ENCODE measurements around the gene FAHD1. TPM values are rescaled to one million over a fixed set of nuclear protein-coding genes. Genes with fewer than 3 reads are reported as not detected.
"Not testable (repeated sequence)": the region's sequence is repeated elsewhere in the genome, so short reads cannot be mapped to it uniquely, and the experiment has no call there.

Gene FAHD1
- total and polyA plus RNA-seq, 9 of the 15 experiments (the other 6 are each of a cell fraction or from before 2014, with no cell fraction given): 2.2 to 20.9 (median 10.7) TPM

- TF ChIP-seq HDAC1 (IDR thresholded peaks at IDR 0.05): no peak
These were observed 47.8 kb downstream of the FAHD1 start (continued) for GRCh38 chr16:1874854-1875253.

GRCh38 chr16:1876066-1876465 lies 49.1 kb downstream of the FAHD1 start:
- H3K27me3 ChIP-seq (ENCODE audit: control insufficient read depth in 2 of 2, insufficient read depth in 2 of 2, low read length in 2 of 2); FAIRE-seq; H3K4me3 ChIP-seq; CTCF ChIA-PET (ENCODE audit: low intra/inter-chr PET ratio); H3K27ac ChIP-seq (ENCODE audit: extremely low read depth, low read depth, low read length); in situ Hi-C loops (cut with MboI); H2AFZ ChIP-seq (ENCODE audit: low read depth, low read length); H4K20me1 ChIP-seq (replicated peaks; ENCODE audit: control insufficient read depth, insufficient read depth, low read length); H3K36me3 ChIP-seq (ENCODE audit: control insufficient read depth, insufficient read depth, low read length); intact Hi-C loops (cut with micrococcal nuclease); H3K9ac ChIP-seq (ENCODE audit: insufficient read depth in 1 of 2, low read depth in 2 of 2, low read length in 2 of 2); H3K9me1 ChIP-seq (ENCODE audit: control insufficient read depth, insufficient read depth, low read length); DNase-seq (ENCODE audit: extremely low read depth in 1 of 4, low spot score in 3 of 4); BruUV-seq (replicated peaks); ATAC-seq; H3K4me2 ChIP-seq (ENCODE audit: insufficient read depth, low read length); H3K9me3 ChIP-seq (replicated peaks; ENCODE audit: control insufficient read depth, insufficient read depth, low read depth, low read length); H3K79me2 ChIP-seq (ENCODE audit: control insufficient read depth, insufficient read depth, low read length): not testable (repeated sequence)
- POLR2A ChIA-PET: interaction anchor here (1.1 kb wide), 1 partner anchor 9 kb away, joined by 5 read pairs; no protein-coding TSS in a partner anchor
- 65% methylated on average over 13 of the region's 13 CpGs for whole genome bisulfite sequencing (ENCODE audit: insufficient coverage, low coverage, missing lambda C conversion rate)
- peaks cover 10 to 16% of the 10 kb centered on the region in 2 experiments for H3K4me1 ChIP-seq (replicated peaks in 1 of 2; ENCODE audit: control insufficient read depth in 2 of 2, insufficient read depth in 2 of 2, low read length in 2 of 2)

- Histone ChIP-seq H3K36me3 (ENCODE audit: control insufficient read depth, insufficient read depth, low read length) (no peaks in the 10 kb centered on the region), H3K9ac (ENCODE audit: insufficient read depth in 1 of 2, low read depth in 2 of 2, low read length in 2 of 2) (no peak overlapping the region; a peak in 1 of 4 replicates), H4K20me1 (replicated peaks; ENCODE audit: control insufficient read depth, insufficient read depth, low read length) (no peaks in the 10 kb centered on the region), H3K9me3 (replicated peaks; ENCODE audit: control insufficient read depth, insufficient read depth, low read depth, low read length) (no peaks in the 10 kb centered on the region), H3K4me2 (ENCODE audit: insufficient read depth, low read length) (no peak overlapping the region), H2AFZ (ENCODE audit: low read depth, low read length) (no peak overlapping the region), H3K4me3 (no peak overlapping the region), H3K27ac (ENCODE audit: extremely low read depth, low read depth, low read length) (no peak overlapping the region), H3K4me1 (replicated peaks in 1 of 2; ENCODE audit: control insufficient read depth in 2 of 2, insufficient read depth in 2 of 2, low read length in 2 of 2) (peaks cover 10 to 15% of the 10 kb centered on the region in 2 experiments), H3K79me2 (ENCODE audit: control insufficient read depth, insufficient read depth, low read length) (peaks cover 5% of the 10 kb centered on the region; the same call in 2 of the 3 replicates), H3K9me1 (ENCODE audit: control insufficient read depth, insufficient read depth, low read length) (no peaks in the 10 kb centered on the region), H3K27me3 (ENCODE audit: control insufficient read depth in 2 of 2, insufficient read depth in 2 of 2, low read length in 2 of 2) (peaks cover 0 to 5% of the 10 kb centered on the region in 2 experiments; a peak in 3 of 5 replicates)
- ChIA-PET POLR2A (interaction anchor here (1.0 to 1.1 kb wide), 2 partner anchors 8 to 10 kb away, joined by 3 to 5 read pairs; no protein-coding TSS in a partner anchor), CTCF (ENCODE audit: low intra/inter-chr PET ratio) (no interaction called here)
- no peak for ATAC-seq
- FAIRE-seq: no peak
- 64% methylated on average over 7 of the region's 7 CpGs for WGBS (ENCODE audit: insufficient coverage, low coverage, missing lambda C conversion rate)
- in situ Hi-C loops (cut with MboI) (no loop called here), intact Hi-C loops (cut with micrococcal nuclease) (no loop called here)
- BruUV-seq (replicated peaks): no TSS peak
- DNase-seq (ENCODE audit: extremely low read depth in 1 of 4, low spot score in 3 of 4): no peak
- no peak for TF ChIP-seq SLC30A9 (CRISPR knock-in tag; IDR thresholded peaks at IDR 0.05)
- no peak for TF ChIP-seq ZNF830 (CRISPR knock-in tag; IDR thresholded peaks at IDR 0.05)
- TF ChIP-seq ZNF766 (CRISPR knock-in tag; conservative IDR thresholded peaks at IDR 0.05): no peak
- TF ChIP-seq XRCC4 (IDR thresholded peaks at IDR 0.05; ENCODE audit: extremely low read depth, insufficient read depth, insufficient read length): no peak
- no peak for TF ChIP-seq MTA2 (IDR thresholded peaks at IDR 0.05; ENCODE audit: low read depth)
- no peak for TF ChIP-seq ZNF780A (CRISPR knock-in tag; IDR thresholded peaks at IDR 0.05)
- no peak for TF ChIP-seq RERE (CRISPR knock-in tag; IDR thresholded peaks at IDR 0.05; ENCODE audit: borderline replicate concordance)
- TF ChIP-seq BACH1 (tag; IDR thresholded peaks at IDR 0.05): no peak
- no peak for TF ChIP-seq MAFG (tag; conservative IDR thresholded peaks at IDR 0.05)
These were observed 49.5 kb downstream of the FAHD1 start for GRCh38 chr16:1876468-1876867.

All from K562 (cell line).